Fibroblast of villous mesenchyme (primary cell): Measurements from ENCODE around the gene TPRX1. TPM values are rescaled to one million over a fixed set of nuclear protein-coding genes. Genes with fewer than 3 reads are reported as not detected.
"Not testable (repeated sequence)": the region's sequence is repeated elsewhere in the genome, so short reads cannot be mapped to it uniquely, and the experiment has no call there.

Source experiments
- DNase-seq: peaks from one replicate; pipeline ENCODE4 v3.0.0-alpha.2; 2010; ENCODE audit warnings: low read depth
- H3K4me3 ChIP-seq: 2 replicates; pipeline ENCODE4 v1.5.1; 2011; ENCODE audit warnings: low read depth, mild to moderate bottlenecking, low read length
- total RNA-seq: library from RNA; depleted of rRNA; stranded (reverse); fragments of >200 nt; gene quantifications from 2 replicates; pipeline ENCODE4 v1.2.3, GENCODE V29; 2012
- TF ChIP-seq, protein P1 (sequence below): IDR thresholded peaks from 2 replicates; pipeline ENCODE4 v1.5.1; 2012; ENCODE audit warnings: low read depth, mild to moderate bottlenecking, low read length; ENCODE audit not compliant: insufficient read depth

TPRX1 gene
- total RNA-seq, 1 donor = not detected

DNA sequence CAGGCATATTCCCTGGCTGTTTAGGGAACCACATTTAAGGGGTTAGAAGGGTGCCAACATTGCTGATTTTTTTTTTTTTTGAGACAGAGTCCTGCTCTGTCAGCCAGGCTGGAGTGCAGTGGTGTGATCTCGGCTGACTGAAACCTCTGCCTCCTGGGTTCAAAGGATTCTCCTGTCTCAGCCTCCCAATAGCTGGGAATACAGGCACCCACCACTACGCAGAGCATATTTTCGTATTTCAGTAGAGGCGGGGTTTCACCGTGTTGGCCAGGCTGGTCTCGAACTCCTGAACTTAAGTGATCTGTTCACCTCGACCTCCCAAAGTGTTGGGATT is 9.6 kb upstream of the TPRX1 start:
- DNase-seq = no peak
- H3K4me3 ChIP-seq = no peak overlapping the region
- TF ChIP-seq, protein P1, sequence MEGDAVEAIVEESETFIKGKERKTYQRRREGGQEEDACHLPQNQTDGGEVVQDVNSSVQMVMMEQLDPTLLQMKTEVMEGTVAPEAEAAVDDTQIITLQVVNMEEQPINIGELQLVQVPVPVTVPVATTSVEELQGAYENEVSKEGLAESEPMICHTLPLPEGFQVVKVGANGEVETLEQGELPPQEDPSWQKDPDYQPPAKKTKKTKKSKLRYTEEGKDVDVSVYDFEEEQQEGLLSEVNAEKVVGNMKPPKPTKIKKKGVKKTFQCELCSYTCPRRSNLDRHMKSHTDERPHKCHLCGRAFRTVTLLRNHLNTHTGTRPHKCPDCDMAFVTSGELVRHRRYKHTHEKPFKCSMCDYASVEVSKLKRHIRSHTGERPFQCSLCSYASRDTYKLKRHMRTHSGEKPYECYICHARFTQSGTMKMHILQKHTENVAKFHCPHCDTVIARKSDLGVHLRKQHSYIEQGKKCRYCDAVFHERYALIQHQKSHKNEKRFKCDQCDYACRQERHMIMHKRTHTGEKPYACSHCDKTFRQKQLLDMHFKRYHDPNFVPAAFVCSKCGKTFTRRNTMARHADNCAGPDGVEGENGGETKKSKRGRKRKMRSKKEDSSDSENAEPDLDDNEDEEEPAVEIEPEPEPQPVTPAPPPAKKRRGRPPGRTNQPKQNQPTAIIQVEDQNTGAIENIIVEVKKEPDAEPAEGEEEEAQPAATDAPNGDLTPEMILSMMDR = no peak

DNA sequence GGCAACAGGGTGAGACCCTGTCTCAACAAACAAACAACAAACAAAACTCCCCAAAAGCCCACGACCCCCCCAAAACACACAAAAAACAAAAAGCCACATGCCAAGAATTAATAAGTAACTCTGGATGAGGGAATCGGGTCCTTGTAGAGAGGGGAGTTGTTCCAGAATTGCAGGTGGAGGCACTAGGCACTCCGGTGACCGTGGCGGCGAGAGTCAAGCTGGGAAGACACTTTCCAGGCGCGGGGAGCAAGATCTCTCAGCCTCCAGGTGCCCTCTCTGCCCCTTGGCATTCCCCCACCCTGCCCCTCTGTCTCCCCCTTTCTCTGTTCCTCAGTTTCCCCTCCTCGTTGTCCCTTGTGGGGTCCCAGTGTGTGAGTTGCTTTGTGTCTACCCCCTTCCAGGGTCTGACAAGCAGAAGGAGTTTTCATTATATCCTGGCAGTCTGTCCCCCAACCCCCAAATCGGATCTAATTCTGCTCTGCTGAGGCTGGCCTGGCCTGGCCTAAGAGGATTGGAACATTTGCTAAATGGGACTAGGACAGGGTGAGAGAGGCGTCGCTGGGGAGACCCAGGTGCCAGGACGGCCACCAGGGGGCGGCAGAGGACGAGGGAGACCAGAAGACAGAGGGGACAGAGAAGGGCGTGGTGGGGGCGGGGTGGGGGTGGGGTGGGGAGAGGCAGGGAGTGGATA is 9.1 kb upstream of the TPRX1 start:
- no peak overlapping the region for H3K4me3 ChIP-seq
- TF ChIP-seq, protein P1 = peak; percentile 53
- peak; percentile 57 for DNase-seq

DNA sequence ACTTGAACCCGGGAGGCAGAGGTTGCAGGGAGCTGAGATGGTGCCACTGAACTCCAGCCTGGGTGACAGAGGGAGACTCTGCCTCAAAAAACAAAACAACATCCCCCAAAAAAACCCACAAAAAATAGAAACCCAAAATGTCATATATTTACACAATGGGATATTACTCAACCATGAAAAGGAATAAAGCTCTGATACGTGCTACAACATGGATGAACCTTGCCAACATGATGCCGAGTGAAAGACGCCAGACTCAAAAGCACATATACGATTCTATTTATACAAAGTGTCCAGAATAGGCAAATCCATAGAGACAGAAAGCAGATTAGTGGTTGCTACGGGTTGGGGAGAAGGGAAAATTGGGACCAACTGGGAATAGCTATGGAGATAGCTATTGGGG is 2.1 kb upstream of the TPRX1 start:
- DNase-seq = no peak
- no peak overlapping the region for H3K4me3 ChIP-seq
- TF ChIP-seq, protein P1 = no peak

DNA sequence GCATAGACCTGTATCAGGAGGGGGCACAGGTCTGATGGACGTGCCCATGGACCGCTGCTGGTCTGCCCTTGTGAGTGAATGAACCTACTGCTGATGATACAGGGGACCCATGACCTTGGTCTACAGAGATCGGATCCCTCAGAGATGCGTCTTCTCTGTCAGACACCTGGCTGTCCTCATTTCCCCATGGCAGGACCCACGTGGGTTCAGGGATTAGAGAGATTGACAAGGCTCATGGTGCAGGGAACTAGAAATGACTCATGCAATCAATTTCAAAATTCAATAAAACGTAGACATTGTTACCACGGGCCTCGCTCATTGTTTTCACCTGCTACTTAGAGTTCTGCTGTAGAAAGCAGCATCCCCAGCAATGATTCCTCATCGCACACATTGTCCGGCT is 962 bp upstream of the TPRX1 start:
- no peak overlapping the region for H3K4me3 ChIP-seq
- TF ChIP-seq, protein P1 = no peak
- DNase-seq = no peak

DNA sequence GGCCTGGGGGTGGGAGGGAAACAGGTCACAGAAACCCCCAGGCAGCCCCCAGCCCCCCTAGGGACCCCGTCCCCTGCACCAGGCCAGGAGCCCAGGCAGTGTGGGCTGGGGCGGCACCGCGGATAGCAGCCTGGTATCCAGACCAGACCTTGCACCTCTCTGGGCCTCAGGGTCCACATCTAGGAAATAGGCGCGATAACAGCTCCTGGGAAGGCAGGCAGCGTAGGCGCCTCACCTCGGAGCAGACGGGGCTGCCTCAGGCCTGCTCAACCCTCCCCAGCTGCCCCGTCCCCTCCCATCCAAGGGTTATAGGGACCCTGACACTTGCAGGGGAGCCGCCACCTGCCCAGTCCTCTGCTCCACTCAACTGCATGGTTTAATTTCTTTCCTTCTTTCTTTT is 680 bp downstream of the TPRX1 start:
- DNase-seq = not testable (repeated sequence)

DNA sequence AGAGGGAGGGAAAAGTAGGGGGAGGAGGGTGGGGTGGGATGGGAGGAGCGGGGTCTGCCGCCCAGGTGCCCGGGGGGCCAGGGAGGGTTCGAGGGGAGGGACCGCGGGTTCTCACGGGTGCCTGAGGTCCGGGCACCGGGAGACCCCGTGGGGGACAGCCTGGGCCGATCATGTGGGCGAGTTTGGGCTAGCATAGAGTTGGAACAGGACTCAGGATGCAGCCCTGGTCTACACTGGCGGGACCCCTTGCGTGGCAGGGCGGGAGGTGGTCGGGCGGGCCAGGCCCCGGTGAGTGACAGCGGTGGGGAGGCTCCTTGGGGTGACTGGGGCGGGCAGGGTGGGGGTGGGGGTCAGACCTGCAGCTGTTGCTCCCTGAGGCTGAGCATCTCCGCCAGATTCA is 1.2 kb downstream of the TPRX1 start:
- DNase-seq, H3K4me3 ChIP-seq: not testable (repeated sequence)

More for the DNA sequence above, 680 bp downstream of the TPRX1 start:
- H3K4me3 ChIP-seq = not testable (repeated sequence)

DNA sequence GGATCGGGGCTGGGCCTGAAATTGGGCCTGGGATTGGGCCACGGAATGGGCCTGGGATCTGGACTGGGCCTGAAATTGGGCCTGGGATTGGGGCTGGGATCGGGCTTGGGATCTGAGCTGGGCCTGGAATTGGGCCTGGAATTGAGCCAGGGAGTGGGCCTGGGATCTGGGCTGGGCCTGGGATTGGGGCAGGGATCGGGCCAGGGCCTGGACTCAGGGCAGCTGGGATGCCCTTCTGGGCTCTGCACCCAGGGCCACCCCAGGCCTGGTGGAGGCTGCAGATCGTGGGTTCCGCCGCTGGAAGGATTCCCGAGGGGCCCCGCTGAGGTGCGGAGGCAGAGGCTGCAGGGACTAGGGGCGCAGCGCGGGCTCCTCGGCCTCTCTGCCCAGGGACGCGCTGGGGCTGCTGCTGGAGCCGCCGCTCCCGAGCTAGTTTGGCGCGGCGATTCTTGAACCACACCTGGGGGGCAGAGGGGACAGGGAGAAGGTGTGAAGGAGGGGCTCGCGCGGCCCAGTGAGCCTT is 1.8 kb downstream of the TPRX1 start:
- H3K4me3 ChIP-seq = no peak overlapping the region
- DNase-seq = no peak
- TF ChIP-seq, protein P1 = no peak

DNA sequence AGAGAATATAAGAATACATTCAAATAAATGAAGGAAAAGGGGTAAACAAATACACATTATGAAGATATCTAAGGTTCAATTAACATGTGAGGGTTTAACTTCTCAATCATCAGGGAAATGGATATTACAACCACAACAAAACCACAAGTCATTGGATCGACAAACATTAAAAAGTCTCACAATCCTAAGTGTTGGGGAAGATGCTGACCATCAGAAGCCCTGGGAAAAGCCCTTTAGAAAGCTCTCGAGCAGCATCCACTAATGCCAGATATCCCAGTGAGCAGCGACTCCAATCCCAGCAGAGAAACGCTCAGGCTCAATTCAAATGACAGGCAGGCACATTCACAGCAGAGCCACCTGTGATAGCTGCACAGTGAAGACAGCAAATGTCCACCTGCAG is 3.1 kb downstream of the TPRX1 start:
- no peak for DNase-seq

More for the DNA sequence above, 3.1 kb downstream of the TPRX1 start:
- H3K4me3 ChIP-seq = no peak overlapping the region
- TF ChIP-seq, protein P1 = no peak
